ENCODE measurements around the gene SLC9A7.
A peak's percentile ranks its signal among the peaks of the same experiment; 100 is the strongest.

DNA sequence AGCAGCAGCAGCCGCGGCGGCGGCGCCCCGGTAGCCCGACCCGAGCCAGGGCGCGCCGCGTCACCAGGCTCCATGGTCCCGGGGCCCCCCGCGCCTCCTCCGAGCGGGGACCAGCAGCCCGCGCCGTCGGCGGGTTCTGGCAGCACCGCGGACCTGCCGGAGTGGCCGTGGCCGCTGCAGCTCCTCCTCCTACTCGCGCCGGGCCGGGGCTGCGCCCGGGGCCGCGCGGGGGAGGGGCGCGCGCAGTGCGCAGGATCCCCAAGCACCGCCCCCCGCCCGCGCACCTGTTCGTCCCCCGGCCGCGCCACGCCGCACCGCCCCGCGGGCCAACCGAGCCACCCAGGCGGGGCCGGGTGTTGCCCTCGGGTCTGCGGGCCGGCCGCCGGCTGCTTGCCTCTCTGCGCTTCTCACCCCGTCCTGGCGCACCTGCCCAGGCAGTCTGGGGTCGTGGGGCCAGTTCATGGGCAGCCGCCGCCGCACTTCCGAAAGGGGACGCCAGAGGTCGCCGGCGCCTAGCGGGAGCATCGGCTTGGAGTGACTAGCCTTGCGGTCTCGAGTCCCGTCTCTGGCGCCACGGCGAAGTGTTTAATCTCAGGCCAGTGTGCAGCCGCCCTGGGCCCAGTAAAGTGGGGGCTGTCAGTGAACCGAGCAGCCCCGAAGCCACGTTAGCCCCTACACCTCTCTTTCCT is at the start of gene SLC9A7:
- TF ChIP-seq, protein P1, sequence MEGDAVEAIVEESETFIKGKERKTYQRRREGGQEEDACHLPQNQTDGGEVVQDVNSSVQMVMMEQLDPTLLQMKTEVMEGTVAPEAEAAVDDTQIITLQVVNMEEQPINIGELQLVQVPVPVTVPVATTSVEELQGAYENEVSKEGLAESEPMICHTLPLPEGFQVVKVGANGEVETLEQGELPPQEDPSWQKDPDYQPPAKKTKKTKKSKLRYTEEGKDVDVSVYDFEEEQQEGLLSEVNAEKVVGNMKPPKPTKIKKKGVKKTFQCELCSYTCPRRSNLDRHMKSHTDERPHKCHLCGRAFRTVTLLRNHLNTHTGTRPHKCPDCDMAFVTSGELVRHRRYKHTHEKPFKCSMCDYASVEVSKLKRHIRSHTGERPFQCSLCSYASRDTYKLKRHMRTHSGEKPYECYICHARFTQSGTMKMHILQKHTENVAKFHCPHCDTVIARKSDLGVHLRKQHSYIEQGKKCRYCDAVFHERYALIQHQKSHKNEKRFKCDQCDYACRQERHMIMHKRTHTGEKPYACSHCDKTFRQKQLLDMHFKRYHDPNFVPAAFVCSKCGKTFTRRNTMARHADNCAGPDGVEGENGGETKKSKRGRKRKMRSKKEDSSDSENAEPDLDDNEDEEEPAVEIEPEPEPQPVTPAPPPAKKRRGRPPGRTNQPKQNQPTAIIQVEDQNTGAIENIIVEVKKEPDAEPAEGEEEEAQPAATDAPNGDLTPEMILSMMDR (conservative IDR thresholded peaks at IDR 0.05; ENCODE audit: low read depth, low read length) = peak; percentile 80
- no peak for TF ChIP-seq EZH2 (IDR thresholded peaks at IDR 0.05; ENCODE audit: low read length, unreplicated experiment)

Measured in PC-3 (cell line).